Fibroblast of skin of left biceps (primary cell): ENCODE measurements around the gene CSF2.

ENCODE experiments used
- DNase-seq, 2 experiments: peaks; one replicate each; pipeline ENCODE4 v3.0.0-alpha.2; 2013; ENCODE audit warnings: low read depth in 2 of 2

CSF2 gene

DNA sequence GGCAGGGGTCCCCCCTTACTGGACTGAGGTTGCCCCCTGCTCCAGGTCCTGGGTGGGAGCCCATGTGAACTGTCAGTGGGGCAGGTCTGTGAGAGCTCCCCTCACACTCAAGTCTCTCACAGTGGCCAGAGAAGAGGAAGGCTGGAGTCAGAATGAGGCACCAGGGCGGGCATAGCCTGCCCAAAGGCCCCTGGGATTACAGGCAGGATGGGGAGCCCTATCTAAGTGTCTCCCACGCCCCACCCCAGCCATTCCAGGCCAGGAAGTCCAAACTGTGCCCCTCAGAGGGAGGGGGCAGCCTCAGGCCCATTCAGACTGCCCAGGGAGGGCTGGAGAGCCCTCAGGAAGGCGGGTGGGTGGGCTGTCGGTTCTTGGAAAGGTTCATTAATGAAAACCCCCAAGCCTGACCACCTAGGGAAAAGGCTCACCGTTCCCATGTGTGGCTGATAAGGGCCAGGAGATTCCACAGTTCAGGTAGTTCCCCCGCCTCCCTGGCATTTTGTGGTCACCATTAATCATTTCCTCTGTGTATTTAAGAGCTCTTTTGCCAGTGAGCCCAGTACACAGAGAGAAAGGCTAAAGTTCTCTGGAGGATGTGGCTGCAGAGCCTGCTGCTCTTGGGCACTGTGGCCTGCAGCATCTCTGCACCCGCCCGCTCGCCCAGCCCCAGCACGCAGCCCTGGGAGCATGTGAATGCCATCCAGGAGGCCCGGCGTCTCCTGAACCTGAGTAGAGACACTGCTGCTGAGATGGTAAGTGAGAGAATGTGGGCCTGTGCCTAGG is at the start of gene CSF2:
TSS of gene CSF2 (plus strand) at position 559 of the 783 bp plus-strand sequence. CDS start at position 594, 35 bp downstream.
- no peak for DNase-seq

DNA sequence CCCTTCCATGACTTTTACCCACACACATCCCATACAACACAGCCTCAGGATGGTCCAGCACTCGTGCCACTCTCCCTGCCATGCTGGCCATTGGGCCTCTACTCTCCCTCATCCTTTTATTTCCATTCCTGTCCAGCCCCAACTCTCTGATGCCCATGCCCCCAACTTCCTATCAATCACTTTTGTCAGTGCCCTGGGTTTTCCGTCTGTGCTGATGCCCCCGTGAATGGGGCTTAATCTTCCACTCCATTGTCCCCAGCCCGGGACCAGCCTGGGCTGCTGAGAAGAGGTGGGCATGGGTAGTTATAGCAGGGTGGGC is 49.5 kb upstream of the CSF2 start:
- no peak for DNase-seq

DNA sequence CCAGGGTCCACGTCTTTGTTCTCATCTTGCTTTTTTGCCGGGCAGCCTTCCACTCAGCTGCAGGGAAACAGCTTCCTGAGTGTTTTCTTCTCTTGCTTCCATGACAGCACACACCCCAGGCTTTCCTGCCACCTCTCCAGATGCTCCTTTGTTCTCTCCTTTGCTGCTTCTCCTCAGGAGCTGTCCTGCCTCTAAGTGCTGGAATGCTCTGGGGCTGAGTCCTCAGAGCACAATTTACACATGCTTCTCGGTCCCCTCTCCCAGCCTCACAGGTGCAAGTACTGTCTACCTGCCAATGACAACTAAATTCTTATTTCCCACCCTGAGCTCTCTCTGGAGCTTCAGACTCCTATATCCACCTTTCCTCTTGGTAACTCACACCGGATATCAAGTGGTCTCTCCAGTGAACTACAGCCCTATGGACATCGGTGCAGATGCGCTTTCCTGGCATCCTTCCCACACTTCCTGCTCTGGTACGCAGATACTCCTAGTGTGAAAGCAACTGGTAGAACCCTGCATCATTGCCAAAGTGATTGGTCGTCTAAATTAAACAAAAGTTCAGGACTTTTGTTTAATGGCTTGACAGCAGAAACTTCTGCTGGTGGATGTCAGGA is 48.7 kb upstream of the CSF2 start:
- DNase-seq, result no peak

DNA sequence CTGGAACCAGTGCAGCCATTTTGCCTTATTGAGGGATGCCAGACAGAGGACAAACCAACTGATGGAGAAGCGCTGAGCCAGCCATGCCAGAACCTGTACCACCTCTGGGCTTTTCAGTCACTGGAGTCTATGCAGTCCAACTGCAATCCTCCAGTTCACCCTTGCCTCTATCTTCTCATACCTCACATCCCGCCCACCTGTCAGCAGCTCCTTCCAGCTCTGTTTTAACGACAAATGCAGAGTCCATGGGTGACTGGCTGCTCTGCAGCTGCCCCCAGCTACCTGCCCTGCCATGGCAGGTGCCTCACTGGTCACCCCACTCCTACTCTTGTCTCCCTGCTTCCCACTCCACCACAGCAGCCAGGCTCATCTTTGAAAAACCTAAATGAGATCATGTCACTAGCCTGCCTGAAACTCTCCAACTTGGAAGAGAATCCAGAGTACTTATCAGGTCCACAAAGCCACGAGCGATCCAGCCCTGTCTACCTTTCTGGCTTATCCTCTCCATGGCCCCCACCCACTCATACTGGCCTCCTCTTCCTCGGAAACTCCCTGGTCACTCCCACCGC is 48.1 kb upstream of the CSF2 start:
- DNase-seq, result no peak

DNA sequence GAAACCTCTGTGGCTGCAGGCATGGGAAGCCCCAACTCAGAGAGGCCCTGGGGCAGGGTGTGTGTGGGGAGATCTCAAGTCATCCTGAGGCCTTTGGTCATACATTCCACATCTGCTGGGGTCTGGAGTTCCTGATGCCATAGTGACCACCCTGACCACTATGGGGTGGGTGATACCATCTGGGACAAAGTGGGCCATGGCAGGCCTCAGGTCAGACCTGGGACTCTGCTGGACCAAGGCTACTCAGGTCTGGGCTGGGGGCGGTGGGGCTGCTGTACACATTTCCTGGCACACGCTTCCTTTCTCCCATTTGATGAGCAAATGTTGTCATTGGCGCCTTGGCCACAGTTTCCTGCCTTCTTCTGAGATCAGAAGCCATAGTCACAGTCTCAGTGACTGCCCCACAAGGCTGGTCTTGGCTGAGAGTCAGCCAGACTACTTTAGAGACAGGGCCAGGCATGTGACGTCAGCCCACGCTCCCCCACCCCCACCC is 47.0 kb upstream of the CSF2 start:
- DNase-seq, result no peak

DNA sequence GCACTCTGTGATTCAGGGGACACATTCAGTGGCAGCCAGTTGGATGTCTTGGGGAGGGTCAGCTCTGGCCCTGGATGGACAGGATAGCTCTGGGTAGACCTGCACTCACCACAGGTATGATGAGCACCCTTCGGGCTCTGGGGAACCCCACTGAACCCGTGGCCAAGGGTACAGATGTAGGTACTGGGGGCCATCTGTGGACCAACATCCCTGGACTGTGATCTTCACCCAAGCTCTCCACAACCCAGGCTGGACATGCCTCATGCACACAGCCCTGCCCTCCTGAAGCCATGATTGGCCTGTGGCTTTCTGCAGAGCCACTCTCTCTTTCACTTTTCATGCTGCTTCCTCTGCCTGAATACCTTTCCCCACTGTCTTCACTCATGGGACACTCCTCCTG is 46.6 kb upstream of the CSF2 start:
- no peak for DNase-seq

DNA sequence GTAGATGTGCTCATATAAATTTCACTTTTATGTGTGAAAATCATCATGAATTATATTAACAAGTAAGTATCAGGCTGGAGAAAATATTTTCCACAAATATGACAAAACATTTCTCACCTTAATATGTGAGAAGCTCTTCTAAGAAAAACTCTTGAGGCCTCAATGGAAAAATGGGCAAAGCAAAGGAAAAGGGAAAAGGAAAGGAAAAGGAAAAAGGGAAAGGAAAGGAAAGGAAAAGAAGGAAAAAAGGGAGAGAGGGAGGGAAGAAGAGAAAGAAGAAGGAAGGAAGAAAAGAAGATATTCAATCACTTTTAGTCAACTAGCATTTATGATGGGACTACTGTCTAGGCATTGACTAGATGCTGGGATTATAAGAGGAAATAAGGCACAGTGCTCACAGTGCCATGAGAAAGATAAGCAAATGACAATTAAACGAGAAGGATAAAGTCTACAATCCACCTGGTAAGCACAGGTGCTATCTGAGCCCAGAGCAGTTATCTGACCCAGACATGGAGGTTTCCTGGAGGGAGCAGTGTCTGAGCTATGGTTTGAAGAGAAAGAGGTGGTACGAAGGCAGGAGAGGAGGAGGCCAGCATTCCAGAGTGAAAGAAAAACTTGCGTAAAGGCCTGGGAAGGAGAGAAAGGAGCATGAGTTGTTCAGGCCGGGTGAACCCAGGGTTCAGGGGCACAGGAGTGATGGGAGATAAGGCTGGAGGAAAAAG is 43.8 kb upstream of the CSF2 start:
- DNase-seq, result no peak

DNA sequence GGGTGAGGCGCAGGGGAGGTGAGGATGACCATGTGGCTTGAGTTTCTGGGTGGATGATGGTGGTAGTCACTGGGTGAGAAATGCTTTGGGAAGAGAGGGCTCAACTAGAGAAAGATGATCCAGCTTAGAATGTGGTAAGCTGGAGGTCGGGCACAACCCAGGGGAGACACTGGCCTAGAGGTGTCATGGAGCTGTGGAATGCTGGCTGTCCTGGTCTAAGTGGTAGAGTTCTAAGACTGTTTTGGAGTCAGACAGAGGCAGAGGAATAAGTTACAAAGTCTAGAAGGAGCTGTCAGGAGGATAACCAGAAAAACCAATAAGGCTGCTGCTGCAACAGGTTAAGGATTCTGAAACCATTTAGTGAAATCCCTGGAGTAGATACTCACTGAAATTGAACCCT is 43.0 kb upstream of the CSF2 start:
- no peak for DNase-seq

DNA sequence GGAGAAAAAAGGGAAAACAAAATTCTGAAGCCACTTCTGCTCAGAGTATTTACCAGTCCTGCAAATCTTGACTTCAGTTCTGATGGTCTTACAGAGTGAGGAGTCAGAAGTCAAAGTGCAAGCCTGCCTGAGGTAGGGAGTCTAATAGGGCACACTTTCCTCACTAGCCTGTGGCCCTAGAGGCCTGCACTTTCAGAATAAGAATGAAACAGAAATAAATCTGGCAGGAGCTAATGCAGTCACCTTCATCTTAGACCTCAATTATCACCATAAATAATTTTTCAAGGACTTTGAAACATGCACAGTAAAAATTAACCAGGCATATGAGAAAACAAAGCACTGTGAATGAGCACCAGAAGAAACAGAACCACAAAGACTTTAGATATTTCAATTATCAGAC is 41.4 kb upstream of the CSF2 start:
- no peak for DNase-seq

DNA sequence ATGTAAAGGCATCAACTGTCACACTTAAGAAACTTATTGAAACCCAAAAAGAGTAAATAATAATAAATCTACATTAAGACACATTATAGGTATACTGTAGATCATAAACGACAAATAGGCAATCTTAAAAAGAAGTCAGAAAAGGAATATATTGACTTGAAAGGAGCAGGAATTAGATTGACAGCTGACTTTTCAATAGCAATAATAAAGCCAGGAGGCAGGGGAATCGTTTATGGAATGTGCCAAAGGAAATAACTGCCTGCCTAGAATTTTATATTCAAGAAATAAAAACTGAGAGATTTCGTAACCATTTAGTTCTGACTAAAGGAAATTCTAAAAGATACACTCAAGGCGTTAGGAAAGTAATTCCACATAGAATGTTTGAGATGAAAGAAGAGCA is 40.5 kb upstream of the CSF2 start:
- DNase-seq, result no peak

DNA sequence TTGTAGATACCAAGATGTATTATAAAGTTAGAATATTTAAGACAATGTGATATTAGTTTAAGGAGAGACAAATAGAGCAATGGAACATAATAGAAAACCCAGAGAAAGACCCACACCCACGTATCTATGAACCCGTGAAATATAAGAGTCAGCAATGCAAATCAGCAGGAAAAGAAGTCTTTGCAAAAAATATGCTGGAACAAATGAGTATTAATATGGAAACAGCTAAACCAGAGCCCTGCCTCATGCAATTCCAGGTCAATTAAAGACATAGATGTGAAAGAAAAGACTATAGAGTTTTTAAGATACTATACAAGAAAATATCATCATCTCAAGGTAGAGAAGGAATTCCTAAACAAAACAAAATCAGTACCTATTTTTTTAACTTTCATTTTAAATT is 36.2 kb upstream of the CSF2 start:
- no peak for DNase-seq

DNA sequence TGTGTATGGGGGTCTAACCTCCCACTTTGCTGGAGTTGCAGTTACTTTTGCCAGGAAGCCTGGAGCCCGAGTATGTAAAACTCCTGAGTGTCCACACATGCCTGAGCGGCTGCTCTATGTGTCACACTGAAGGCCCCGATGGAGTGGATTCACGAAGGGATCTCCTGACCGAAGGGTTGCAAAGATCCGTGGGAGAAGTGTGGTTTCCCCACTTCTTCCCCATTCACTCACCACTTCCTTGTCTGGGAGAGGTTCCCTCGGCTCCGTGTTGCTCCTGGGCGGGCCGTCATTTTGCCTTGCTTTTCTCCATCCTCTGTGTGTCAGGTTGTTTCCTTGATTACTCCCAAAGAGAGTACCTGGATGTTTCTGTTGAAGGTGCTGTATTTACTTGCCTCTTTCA is 29.4 kb upstream of the CSF2 start:
- DNase-seq, result no peak

DNA sequence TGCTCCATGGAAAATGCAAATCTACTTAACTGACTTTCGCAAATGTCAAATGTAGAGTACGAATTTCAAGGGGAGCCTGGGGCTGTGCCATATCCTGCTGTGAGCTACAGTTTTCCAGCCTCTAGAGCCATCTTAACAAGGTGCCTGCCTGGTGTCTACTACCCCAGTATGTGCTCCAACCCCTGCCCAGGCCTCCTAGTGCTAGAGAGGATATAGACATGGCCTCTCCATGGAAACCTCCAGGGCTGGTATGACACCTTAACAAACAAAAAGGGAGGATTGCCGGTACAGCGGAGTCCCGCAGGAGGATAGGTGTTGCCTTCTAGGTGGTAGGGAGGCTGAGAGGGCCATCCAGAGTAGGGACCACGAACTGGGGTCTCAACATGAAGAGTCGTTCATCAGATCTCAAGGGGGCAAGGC is 26.7 kb upstream of the CSF2 start:
- no peak for DNase-seq

DNA sequence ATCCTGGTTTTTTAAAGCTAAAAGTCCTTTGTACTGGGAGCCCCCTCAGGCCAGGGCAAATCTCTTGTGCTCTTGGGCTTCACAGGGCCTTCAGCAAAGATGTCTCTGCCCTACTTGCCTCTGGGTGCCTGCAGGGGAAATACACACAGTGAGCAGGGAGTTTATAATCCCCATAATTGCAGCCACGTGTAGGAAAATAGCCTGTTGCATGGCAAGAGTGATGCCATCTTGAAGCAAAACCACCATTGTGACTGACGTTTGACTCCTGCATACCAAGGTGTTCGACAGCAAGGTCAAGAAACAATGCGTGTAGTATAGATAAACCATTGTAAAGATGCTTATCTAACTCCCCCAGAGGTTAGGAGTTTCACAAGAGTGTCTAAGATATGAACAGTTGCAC is 24.5 kb upstream of the CSF2 start:
- no peak for DNase-seq

DNA sequence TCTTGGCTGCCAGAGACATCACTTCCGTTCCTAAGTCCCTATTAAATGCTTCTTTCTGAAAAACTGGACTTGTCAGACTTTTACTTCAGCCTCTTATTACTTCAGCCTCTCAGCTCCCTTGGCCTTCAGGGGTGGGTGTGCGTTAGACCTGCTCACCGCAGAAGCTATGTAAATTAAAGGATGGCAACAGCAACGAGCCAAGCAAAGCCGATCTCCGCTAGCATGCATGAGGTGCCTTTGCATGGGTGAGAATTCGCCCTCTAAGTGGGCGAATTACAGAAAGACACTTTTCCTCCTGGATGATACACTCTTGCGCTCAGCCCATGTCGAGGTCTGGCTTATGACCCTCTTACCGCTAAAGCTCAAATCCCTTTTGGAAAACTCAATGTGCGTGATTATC is 24.0 kb upstream of the CSF2 start:
- no peak for DNase-seq

DNA sequence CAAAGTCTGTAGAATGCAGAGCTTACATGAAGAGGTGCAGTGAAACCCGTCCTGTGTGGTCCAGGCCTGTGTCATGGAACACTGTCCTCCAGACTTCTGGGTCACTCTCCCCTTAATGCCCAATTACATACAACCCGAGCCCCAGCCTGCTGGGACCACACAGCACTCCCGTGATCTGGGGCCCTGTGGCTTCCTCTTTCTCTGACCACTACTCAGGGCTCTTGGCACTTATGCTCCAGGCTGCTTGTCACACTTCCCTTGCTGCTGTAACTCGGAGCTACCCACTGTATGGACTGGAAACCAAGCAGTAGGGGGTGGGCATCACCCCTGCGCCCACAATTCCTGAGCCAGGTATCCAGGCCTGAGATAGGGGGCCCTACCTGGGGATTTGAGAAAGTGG is 23.5 kb upstream of the CSF2 start:
- no peak for DNase-seq

DNA sequence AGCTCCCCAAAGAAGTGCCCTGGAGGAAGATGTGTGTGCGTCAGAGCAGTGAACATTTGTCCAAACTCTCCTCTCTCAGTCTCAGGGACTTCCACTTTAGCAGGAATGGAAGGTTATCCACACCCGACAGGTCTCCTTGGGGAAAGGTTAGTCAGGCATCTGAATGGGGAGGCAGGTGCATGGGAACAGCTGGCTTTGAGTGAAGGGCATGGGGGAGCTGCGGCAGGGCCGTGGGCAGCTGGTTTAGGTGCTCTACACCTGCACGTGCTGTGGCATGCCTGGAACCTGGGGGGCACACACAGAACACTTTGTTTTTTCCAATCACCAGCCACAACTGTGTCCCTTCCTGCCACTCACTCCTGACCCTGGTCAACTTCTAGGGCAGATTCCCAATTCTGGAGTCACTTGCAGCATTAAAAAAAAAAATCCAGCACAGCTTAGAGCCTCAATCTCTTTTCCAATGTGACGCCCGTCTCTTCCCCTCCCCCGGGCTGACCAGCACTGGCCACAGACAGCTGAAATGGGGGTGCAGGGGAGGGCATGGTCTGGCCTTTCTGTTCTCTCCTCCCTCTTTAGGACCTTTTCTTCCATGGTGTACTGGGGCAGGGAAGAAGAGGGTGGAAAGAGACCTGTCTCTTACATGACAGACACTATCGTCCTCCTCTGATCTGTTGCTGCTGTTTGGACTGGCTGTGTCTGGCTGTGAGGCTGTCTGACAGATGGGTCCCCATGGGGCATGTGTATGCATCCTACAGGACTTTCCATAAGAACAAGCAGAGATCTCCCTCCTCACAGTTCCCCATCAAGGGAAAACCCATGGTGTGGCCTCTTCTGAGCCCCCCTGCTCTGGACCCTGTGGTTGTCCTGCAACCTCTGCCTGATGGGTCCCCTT is 22.7 kb upstream of the CSF2 start:
- no peak for DNase-seq

DNA sequence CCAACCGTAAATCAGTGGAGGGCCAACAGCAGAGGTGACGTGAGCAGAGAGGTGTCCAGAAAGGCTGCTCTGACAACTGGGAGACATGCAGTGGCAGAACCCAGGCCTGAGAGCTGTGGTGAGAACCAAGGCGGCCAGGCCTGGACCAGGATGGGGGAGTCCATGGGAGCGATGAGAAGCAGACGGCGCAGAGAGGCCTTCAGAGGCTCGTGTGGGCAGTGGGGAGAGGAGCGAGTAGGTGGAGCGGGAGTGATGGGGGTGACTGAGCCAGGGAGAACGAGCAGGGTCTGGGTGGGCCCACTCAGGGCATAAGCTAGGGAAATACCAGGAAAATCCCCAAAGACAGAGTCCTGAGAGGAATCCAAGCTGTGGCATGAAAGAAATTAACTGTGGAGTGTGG is 21.1 kb upstream of the CSF2 start:
- no peak for DNase-seq

DNA sequence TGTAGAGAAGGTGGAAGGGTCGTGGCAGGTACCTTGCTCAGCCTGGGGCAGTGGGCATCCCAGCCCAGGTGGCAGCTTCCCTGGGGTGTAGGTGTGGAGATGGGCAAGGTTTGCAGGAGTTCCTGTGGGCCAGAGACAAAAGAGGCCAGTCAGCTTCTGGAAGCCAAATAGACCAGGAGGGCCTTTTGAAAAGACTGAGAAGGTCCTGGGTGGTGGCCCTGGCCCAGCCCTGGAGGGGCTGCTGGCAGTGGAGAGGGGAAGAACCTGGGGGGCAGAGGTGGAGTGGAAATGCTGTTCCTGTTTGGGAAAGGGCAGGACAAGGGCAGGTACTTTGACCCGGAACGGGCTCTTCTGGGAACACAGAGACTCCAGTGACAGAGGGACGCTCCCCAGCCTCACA is 20.1 kb upstream of the CSF2 start:
- no peak for DNase-seq

DNA sequence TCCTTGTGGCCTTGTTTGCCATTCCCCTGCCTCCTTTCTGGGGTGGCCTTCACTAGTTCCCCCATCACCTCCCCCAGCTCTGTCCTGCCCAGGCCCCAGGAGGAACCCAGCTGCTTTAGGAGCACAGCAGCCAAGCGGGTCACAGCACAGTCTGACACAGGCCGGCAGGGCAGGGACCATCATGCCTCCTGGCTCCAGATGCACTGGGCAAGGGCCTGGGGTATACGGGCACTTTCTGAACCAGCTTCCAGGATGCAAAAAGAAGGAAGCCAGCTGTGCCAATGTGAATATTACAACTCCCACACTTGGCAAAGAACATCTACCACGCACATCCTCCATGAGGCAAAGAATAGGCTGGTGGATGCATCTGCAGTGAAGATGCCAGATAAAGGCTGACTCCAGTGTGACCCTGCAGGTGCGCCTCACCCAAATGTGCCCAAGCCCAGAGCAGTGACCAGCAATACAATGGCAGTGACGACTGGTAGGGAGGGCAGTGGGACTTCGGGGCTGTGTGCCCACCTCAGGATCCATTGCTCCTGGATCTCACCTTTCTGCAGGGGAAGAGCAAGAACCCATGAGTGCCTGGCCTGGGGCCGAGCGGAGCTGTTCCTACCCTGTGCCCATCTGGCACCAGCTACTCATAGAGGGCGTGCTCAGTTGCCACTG is 19.4 kb upstream of the CSF2 start:
- DNase-seq, result no peak
